Mesendoderm (in vitro differentiated cells): ENCODE measurements around the gene TBC1D5.

Experiments
- DNase-seq: peaks from one replicate; pipeline ENCODE4 v3.0.0; 2013
- H2AK5ac ChIP-seq: 2 replicates; pipeline ENCODE4 v1.6.1; 2013; ENCODE audit warnings: low read length, inconsistent platforms
- H2BK120ac ChIP-seq: 2 replicates; pipeline ENCODE4 v1.6.1; 2013; ENCODE audit warnings: low read depth, mild to moderate bottlenecking, low read length, moderate library complexity, mixed read lengths
- H2BK15ac ChIP-seq: replicated peaks from 2 replicates; pipeline ENCODE4 v1.6.1; 2013; ENCODE audit warnings: low read depth, mild to moderate bottlenecking, moderate library complexity
- H2BK5ac ChIP-seq: 2 replicates; pipeline ENCODE4 v1.6.1; 2013; ENCODE audit warnings: low read length, inconsistent platforms
- H3K18ac ChIP-seq: 2 replicates; pipeline ENCODE4 v1.6.1; 2013; ENCODE audit warnings: mild to moderate bottlenecking, low read length, mixed read lengths
- H3K23ac ChIP-seq: one replicate; pipeline ENCODE4 v1.6.1; 2013; ENCODE audit warnings: low read length
- H3K27ac ChIP-seq: 2 replicates; pipeline ENCODE4 v1.5.1; 2013; ENCODE audit warnings: low read depth, mild to moderate bottlenecking, inconsistent platforms, low read length, moderate library complexity
- H3K27me3 ChIP-seq: 2 replicates; pipeline ENCODE4 v1.6.1; 2013; ENCODE audit warnings: low read length, control low read depth, mild to moderate bottlenecking, inconsistent platforms; ENCODE audit not compliant: insufficient read depth, poor library complexity
- H3K36me3 ChIP-seq: 2 replicates; pipeline ENCODE4 v1.6.1; 2013; ENCODE audit warnings: low read length, inconsistent platforms; ENCODE audit not compliant: control insufficient read depth, insufficient read depth
- H3K4ac ChIP-seq: one replicate; pipeline ENCODE4 v1.6.1; 2013; ENCODE audit warnings: low read depth, mild to moderate bottlenecking, low read length, moderate library complexity
- H3K4me1 ChIP-seq: 2 replicates; pipeline ENCODE4 v1.6.1; 2013; ENCODE audit warnings: low read depth, low read length, inconsistent platforms; ENCODE audit not compliant: control insufficient read depth
- H3K4me2 ChIP-seq: 2 replicates; pipeline ENCODE4 v1.6.1; 2013; ENCODE audit warnings: low read length
- H3K4me3 ChIP-seq: 2 replicates; pipeline ENCODE4 v1.5.1; 2013; ENCODE audit warnings: mild to moderate bottlenecking, low read length
- H3K56ac ChIP-seq: one replicate; pipeline ENCODE4 v1.6.1; 2013; ENCODE audit warnings: low read length
- H3K79me1 ChIP-seq: 2 replicates; pipeline ENCODE4 v1.6.1; 2013; ENCODE audit warnings: low read length, inconsistent platforms
- H3K79me2 ChIP-seq: 2 replicates; pipeline ENCODE4 v1.6.1; 2013; ENCODE audit warnings: mild to moderate bottlenecking, low read length; ENCODE audit not compliant: control insufficient read depth, insufficient read depth
- H3K9ac ChIP-seq: 2 replicates; pipeline ENCODE4 v1.6.1; 2013; ENCODE audit warnings: low read length, inconsistent platforms
- H4K5ac ChIP-seq: one replicate; pipeline ENCODE4 v1.6.1; 2013; ENCODE audit warnings: low read length
- H4K8ac ChIP-seq: one replicate; pipeline ENCODE4 v1.6.1; 2013; ENCODE audit warnings: low read depth, mild to moderate bottlenecking, control low read depth, low read length, moderate library complexity
- WGBS: extraction: QIAGEN DNeasy Blood & Tissue Kit; methylation state at CpG from one replicate; pipeline ENCODE4 v1.1.7; 2013; ENCODE audit warnings: low lambda C conversion rate, missing lambda C conversion rate; ENCODE audit not compliant: insufficient coverage; ENCODE audit errors: extremely low coverage; 5-methylcytosine and 5-hydroxymethylcytosine counted together

The TBC1D5 gene

DNA sequence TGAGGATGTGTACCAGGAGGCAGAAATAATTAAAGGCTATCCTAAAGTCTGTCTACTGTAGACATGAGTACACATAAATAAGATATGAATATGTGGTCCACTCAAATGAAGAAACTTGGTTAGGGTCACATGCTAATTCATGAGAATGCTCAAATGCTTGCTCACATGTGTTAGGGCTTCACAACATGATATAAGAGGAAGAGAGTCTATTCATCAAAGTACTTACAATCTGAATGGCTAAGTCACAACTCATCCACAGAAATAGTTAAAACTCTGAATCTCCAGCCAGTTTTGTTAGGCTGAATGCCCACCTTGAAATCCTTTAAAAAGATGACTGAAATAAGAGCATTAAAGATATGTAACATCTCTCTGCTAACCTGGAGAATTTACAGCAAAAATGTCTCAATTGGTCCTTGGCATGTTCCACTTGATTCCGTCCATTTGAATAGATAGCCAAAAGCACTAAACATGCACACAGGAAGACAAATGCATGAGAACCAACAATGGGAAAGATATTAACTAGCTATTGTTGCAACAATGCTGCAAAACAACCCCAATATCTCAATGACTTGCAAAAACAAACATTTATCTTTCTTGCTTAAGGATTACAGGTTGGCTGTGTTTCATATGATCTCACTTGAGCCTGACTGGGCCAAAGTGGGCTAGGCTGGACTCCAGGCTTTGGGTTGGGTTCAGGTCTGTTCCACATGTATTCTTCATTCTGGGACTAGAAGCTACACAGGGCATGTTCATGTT is 10.6 kb upstream of the TBC1D5 start:
- no peak for DNase-seq
- WGBS, result no CpG with 5 or more reads among the region's 1 CpG

DNA sequence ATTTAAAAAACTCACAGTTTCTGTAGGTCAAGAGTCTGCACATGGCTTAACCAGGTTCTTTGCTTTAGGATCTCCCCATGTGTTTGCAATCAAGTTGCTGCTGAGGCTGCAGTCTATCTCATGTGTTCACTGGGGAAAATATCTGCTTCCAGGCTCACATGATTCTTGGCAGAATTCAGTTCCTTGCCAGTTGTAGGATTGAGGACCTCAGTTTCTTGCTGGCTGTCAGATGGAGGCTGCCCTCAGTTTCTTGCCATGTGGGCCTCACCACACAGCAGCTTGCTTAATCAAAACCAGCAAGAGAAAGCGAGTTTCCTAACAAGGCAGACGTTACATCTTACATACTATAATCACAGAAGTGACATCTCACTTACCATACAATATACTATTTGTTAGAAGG is 10.0 kb upstream of the TBC1D5 start:
- Histone ChIP-seq H3K18ac (no peak overlapping the region), H3K79me2 (no peaks in the 10 kb centered on the region), H2BK15ac (no peak overlapping the region), H3K23ac (no peak overlapping the region), H2BK120ac (no peak overlapping the region), H3K79me1 (no peaks in the 10 kb centered on the region), H3K4me1 (no peaks in the 10 kb centered on the region), H4K8ac (no peak overlapping the region), H4K5ac (no peak overlapping the region), H3K56ac (no peak overlapping the region), H3K36me3 (no peaks in the 10 kb centered on the region), H3K4ac (no peak overlapping the region), H3K4me3 (no peak overlapping the region), H3K27me3 (no peaks in the 10 kb centered on the region), H3K9ac (no peak overlapping the region), H2AK5ac (no peak overlapping the region), H3K27ac (no peak overlapping the region), H3K4me2 (no peak overlapping the region), H2BK5ac (no peak overlapping the region)
- no CpG with 5 or more reads among the region's 2 CpGs for WGBS
- DNase-seq, result no peak

More for the DNA sequence above, 10.6 kb upstream of the TBC1D5 start:
- Histone ChIP-seq H4K5ac (no peak overlapping the region), H3K4me2 (no peak overlapping the region), H3K27me3 (no peaks in the 10 kb centered on the region), H3K79me1 (no peaks in the 10 kb centered on the region), H3K56ac (no peak overlapping the region), H3K4ac (no peak overlapping the region), H4K8ac (no peak overlapping the region), H3K36me3 (no peaks in the 10 kb centered on the region), H2BK15ac (no peak overlapping the region), H3K9ac (no peak overlapping the region), H3K23ac (no peak overlapping the region), H3K4me1 (no peaks in the 10 kb centered on the region), H3K18ac (no peak overlapping the region), H2BK120ac (no peak overlapping the region), H3K27ac (no peak overlapping the region), H3K4me3 (no peak overlapping the region), H2BK5ac (no peak overlapping the region), H2AK5ac (no peak overlapping the region), H3K79me2 (no peaks in the 10 kb centered on the region)

DNA sequence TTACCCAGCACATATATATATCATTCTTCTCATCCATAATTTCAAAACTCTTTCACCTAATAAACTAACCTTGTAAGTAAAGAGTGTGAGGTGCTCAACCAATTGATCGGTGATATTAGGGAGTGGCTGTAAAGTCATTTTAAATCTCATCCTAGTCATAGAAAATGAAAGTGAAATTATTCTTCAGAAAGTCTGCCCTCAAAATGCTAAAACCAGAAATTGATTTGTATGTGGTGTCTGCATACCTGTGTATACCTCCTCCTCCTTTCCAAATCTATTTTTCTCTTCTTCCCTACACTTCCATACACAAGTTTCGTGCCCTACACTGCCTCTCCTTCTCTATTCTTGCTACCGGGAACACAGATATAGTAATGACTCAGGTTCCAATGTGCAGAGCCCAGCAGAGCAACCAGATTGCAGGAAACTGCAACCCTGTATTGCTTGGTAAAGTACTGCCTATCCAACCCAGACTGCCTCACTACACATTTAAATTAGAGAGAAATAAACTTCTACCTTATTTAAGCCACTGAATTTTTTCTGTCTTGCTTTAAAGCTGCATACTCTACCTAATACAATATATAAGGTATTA is 7.4 kb upstream of the TBC1D5 start:
- Histone ChIP-seq H3K4ac (no peak overlapping the region), H3K27ac (no peak overlapping the region), H3K36me3 (no peaks in the 10 kb centered on the region), H3K79me1 (no peaks in the 10 kb centered on the region), H3K4me2 (no peak overlapping the region), H3K9ac (no peak overlapping the region), H2BK5ac (no peak overlapping the region), H4K8ac (no peak overlapping the region), H3K4me1 (no peaks in the 10 kb centered on the region), H3K4me3 (no peak overlapping the region), H2AK5ac (no peak overlapping the region), H2BK120ac (no peak overlapping the region), H3K18ac (no peak overlapping the region), H3K56ac (no peak overlapping the region), H3K79me2 (no peaks in the 10 kb centered on the region), H2BK15ac (no peak overlapping the region), H3K23ac (no peak overlapping the region), H4K5ac (no peak overlapping the region), H3K27me3 (no peaks in the 10 kb centered on the region)
- DNase-seq, result no peak
- 100% methylated on average over 1 of the region's 3 CpGs for WGBS

DNA sequence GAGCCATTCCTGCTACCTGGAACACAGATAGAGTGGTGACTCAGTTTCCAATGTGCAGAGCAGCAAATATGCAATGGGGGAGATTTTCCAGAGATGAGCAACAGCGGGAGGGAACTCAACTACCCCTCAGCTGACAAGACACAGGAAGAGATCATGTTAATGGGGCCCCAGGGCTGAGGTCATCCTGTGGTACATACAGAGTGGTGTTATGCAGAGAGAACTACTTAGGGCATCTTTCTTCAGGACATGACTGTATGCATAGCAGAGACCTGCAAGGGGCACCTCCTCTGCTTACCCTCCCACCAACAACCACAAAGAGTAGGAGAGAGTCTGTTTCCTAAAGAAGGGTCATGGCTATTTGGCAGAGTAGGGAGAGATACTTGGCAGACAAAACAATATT is 6.8 kb upstream of the TBC1D5 start:
- no peak for DNase-seq
- H3K36me3 ChIP-seq, result no peaks in the 10 kb centered on the region
- H3K56ac ChIP-seq, result no peak overlapping the region
- no peak overlapping the region for H3K4ac ChIP-seq
- H2BK5ac ChIP-seq, result no peak overlapping the region
- H2BK120ac ChIP-seq, result no peak overlapping the region
- H3K9ac ChIP-seq, result no peak overlapping the region
- H3K4me1 ChIP-seq, result no peaks in the 10 kb centered on the region
- no peak overlapping the region for H3K4me3 ChIP-seq
- no peaks in the 10 kb centered on the region for H3K79me1 ChIP-seq
- H4K8ac ChIP-seq, result no peak overlapping the region
- no peak overlapping the region for H2AK5ac ChIP-seq
- no peak overlapping the region for H3K23ac ChIP-seq
- no peaks in the 10 kb centered on the region for H3K79me2 ChIP-seq
- H3K27me3 ChIP-seq, result no peaks in the 10 kb centered on the region
- no peak overlapping the region for H3K4me2 ChIP-seq
- H4K5ac ChIP-seq, result no peak overlapping the region
- no peak overlapping the region for H3K27ac ChIP-seq
- no peak overlapping the region for H3K18ac ChIP-seq
- WGBS, result no CpG with 5 or more reads among the region's 1 CpG
- H2BK15ac ChIP-seq, result no peak overlapping the region

DNA sequence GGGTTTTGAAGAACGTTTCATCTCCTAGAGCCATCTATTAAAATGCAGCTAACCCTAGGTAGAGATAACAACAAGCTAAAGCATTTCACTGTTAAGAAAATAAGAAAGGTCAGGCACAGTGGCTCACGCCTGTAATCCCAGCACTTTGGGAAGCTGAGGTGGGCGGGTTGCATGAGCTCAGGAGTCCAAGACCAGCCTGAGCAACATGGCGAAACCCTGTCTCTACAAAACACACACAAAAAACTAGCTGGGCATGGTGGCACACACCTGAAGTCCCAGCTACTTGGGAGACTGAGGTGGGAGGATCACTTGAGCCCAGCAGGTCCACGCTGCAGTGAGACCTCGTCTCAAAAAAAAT is 5.4 kb upstream of the TBC1D5 start:
- Histone ChIP-seq H3K23ac (no peak overlapping the region), H3K4ac (no peak overlapping the region), H3K27me3 (no peaks in the 10 kb centered on the region), H3K4me2 (no peak overlapping the region), H3K56ac (no peak overlapping the region), H4K8ac (no peak overlapping the region), H2BK120ac (no peak overlapping the region), H3K79me2 (no peaks in the 10 kb centered on the region), H3K4me3 (no peak overlapping the region), H3K9ac (no peak overlapping the region), H3K4me1 (no peaks in the 10 kb centered on the region), H2BK5ac (no peak overlapping the region), H2AK5ac (no peak overlapping the region), H4K5ac (no peak overlapping the region), H3K79me1 (no peaks in the 10 kb centered on the region), H3K18ac (no peak overlapping the region), H2BK15ac (no peak overlapping the region), H3K36me3 (no peaks in the 10 kb centered on the region), H3K27ac (no peak overlapping the region)
- no CpG with 5 or more reads among the region's 6 CpGs for WGBS
- DNase-seq, result no peak
